ENCODE results near the gene SCNN1B. TPM values are rescaled to one million over a fixed set of nuclear protein-coding genes. Genes with fewer than 3 reads are reported as not detected.

The SCNN1B gene
- total and polyA plus RNA-seq, 10 donors = 0.80 to 6.3 (median 2.9) TPM

- 91 to 97% (median 95%) methylated on average over 13 to 17 of the region's 17 CpGs for WGBS, 5 donors
- peak; percentile 41 for DNase-seq
- H3K36me3 ChIP-seq = peaks cover 0 to 98% (median 63%) of the 10 kb centered on the region in 6 donors
These were observed 89.5 kb downstream of the SCNN1B start for GRCh38 chr16:23391381-23392222.

GRCh38 chr16:23392223-23392600, 90.1 kb downstream of the SCNN1B start:
- H3K9me3 ChIP-seq = no peaks in the 10 kb centered on the region
- no peak overlapping the region for H3K27ac ChIP-seq
- no peak overlapping the region for H3K4me3 ChIP-seq
- intact Hi-C loops (cut with DNase I; ENCODE audit: low total_unique reads) = no loop called here
- no peaks in the 10 kb centered on the region for H3K27me3 ChIP-seq (replicated peaks in 1 of 7)
- WGBS, 5 donors = 97 to 98% (median 98%) methylated on average over 6 of the region's 6 CpGs
- DNase-seq = no peak
- TF ChIP-seq POLR2A (IDR thresholded peaks at IDR 0.05) (no peak), POLR2AphosphoS5 (IDR thresholded peaks at IDR 0.05) (no peak), CTCF (IDR thresholded peaks at IDR 0.05 in 8 of 11, conservative IDR thresholded peaks at IDR 0.05 in 3 of 11) (no peak)
- H3K4me1 ChIP-seq = no peaks in the 10 kb centered on the region
- H3K36me3 ChIP-seq = peaks cover 0 to 100% (median 67%) of the 10 kb centered on the region in 6 donors

More at GRCh38 chr16:23391381-23392222, 89.5 kb downstream of the SCNN1B start:
- Histone ChIP-seq H3K27ac (no peak overlapping the region), H3K4me3 (no peak overlapping the region), H3K4me1 (no peaks in the 10 kb centered on the region), H3K27me3 (replicated peaks in 1 of 7) (no peaks in the 10 kb centered on the region), H3K9me3 (no peaks in the 10 kb centered on the region)
- intact Hi-C loops (cut with DNase I; ENCODE audit: low total_unique reads) = no loop called here
- no peak for TF ChIP-seq POLR2A (IDR thresholded peaks at IDR 0.05)
- no peak for TF ChIP-seq POLR2AphosphoS5 (IDR thresholded peaks at IDR 0.05)
- TF ChIP-seq CTCF (IDR thresholded peaks at IDR 0.05 in 8 of 11, conservative IDR thresholded peaks at IDR 0.05 in 3 of 11) = no peak

- intact Hi-C loops (cut with DNase I; ENCODE audit: low total_unique reads) = no loop called here
- no peak overlapping the region for H3K27ac ChIP-seq
- H3K9me3 ChIP-seq = no peaks in the 10 kb centered on the region
- WGBS, 5 donors = 81 to 87% (median 84%) methylated on average over 4 of the region's 4 CpGs
- peaks cover 0 to 100% (median 76%) of the 10 kb centered on the region in 6 donors for H3K36me3 ChIP-seq
- H3K27me3 ChIP-seq (replicated peaks in 1 of 7) = no peaks in the 10 kb centered on the region
- no peak overlapping the region for H3K4me3 ChIP-seq
- TF ChIP-seq POLR2A (IDR thresholded peaks at IDR 0.05) (no peak), POLR2AphosphoS5 (IDR thresholded peaks at IDR 0.05) (no peak), CTCF (IDR thresholded peaks at IDR 0.05 in 8 of 11, conservative IDR thresholded peaks at IDR 0.05 in 3 of 11) (no peak)
- no peak for DNase-seq
- no peaks in the 10 kb centered on the region for H3K4me1 ChIP-seq
These were observed 92.2 kb downstream of the SCNN1B start for GRCh38 chr16:23394141-23394831.

- intact Hi-C loops (cut with DNase I; ENCODE audit: low total_unique reads) = no loop called here
- H3K36me3 ChIP-seq = peaks cover 0 to 100% (median 72%) of the 10 kb centered on the region in 6 donors
- 91 to 99% (median 95%) methylated on average over 6 of the region's 6 CpGs for WGBS, 5 donors
- no peaks in the 10 kb centered on the region for H3K27me3 ChIP-seq (replicated peaks in 1 of 7)
- DNase-seq = no peak
- TF ChIP-seq CTCF (IDR thresholded peaks at IDR 0.05 in 8 of 11, conservative IDR thresholded peaks at IDR 0.05 in 3 of 11) (no peak), POLR2A (IDR thresholded peaks at IDR 0.05) (no peak), POLR2AphosphoS5 (IDR thresholded peaks at IDR 0.05) (no peak)
- no peaks in the 10 kb centered on the region for H3K9me3 ChIP-seq
- no peak overlapping the region for H3K27ac ChIP-seq
- no peaks in the 10 kb centered on the region for H3K4me1 ChIP-seq
- H3K4me3 ChIP-seq = no peak overlapping the region
These were observed 93.6 kb downstream of the SCNN1B start for GRCh38 chr16:23395732-23396131.

Measured in spleen (tissue), 11 donors.